Left renal cortex interstitium (tissue), 4 donors: ENCODE measurements around the gene F13A1. TPM values are rescaled to one million over a fixed set of nuclear protein-coding genes. Genes with fewer than 3 reads are reported as not detected.
A peak's percentile ranks its signal among the peaks of the same experiment; 100 is the strongest.

ENCODE experiments used
- DNase-seq, 4 donors: peaks; one replicate each; pipeline ENCODE4 v3.0.0-alpha.2; 2013; ENCODE audit warnings: low read depth in 4 of 4, low spot score in 2 of 4, missing footprints in 1 of 4
- polyA plus RNA-seq, 4 donors: library from polyadenylated mRNA; unstranded; fragments of 120-200 nt; gene quantifications; one replicate each; pipeline ENCODE4 v1.2.1, GENCODE V29; 2013; ENCODE audit not compliant: insufficient read length in 4 of 4

Gene F13A1
- polyA plus RNA-seq, 4 donors, result 10.9 to 18.7 (median 12.4) TPM

GRCh38 chr6:6246544-6246943 lies 73.9 kb downstream of the F13A1 start:
- DNase-seq, result no peak

- no peak for DNase-seq
These were observed 75.8 kb downstream of the F13A1 start for GRCh38 chr6:6244624-6245023.

- DNase-seq, result no peak
These were observed 76.6 kb downstream of the F13A1 start for GRCh38 chr6:6243846-6244245.

GRCh38 chr6:6239598-6240581 lies 80.6 kb downstream of the F13A1 start:
- no peak for DNase-seq

- DNase-seq, result no peak
These were observed 83.6 kb downstream of the F13A1 start for GRCh38 chr6:6236730-6237469.

- DNase-seq, result no peak
These were observed 84.7 kb downstream of the F13A1 start for GRCh38 chr6:6235786-6236185.

- no peak for DNase-seq
These were observed 85.5 kb downstream of the F13A1 start for GRCh38 chr6:6234963-6235362.

- DNase-seq, result no peak
These were observed 90.2 kb downstream of the F13A1 start for GRCh38 chr6:6230286-6230685.

- DNase-seq, result no peak
These were observed 92.6 kb downstream of the F13A1 start for GRCh38 chr6:6227896-6228295.

GRCh38 chr6:6225885-6226529 lies 94.5 kb downstream of the F13A1 start:
- DNase-seq, result no peak

GRCh38 chr6:6224933-6225486 lies 95.5 kb downstream of the F13A1 start:
- no peak for DNase-seq

GRCh38 chr6:6221787-6222535 lies 98.5 kb downstream of the F13A1 start:
- no peak for DNase-seq

GRCh38 chr6:6220718-6221117 lies 99.7 kb downstream of the F13A1 start:
- no peak for DNase-seq

GRCh38 chr6:6219716-6220115 lies 100.7 kb downstream of the F13A1 start:
- DNase-seq, result no peak

- no peak for DNase-seq
These were observed 101.7 kb downstream of the F13A1 start for GRCh38 chr6:6218759-6219085.

- peak in 2 of 4 donors; percentile 11 to 23 for DNase-seq
These were observed 102.4 kb downstream of the F13A1 start for GRCh38 chr6:6217855-6218758.

GRCh38 chr6:6210994-6211393 lies 109.5 kb downstream of the F13A1 start:
- no peak for DNase-seq

- DNase-seq, result no peak
These were observed 117.6 kb downstream of the F13A1 start for GRCh38 chr6:6202886-6203285.

GRCh38 chr6:6201200-6201599 lies 119.3 kb downstream of the F13A1 start:
- no peak for DNase-seq
